HEK293T (cell line): Measurements from ENCODE around the gene PRKAR2A.

Source experiments
- BHLHE40 ChIP-seq: fragments of 450-650 bp; IDR thresholded peaks from 2 replicates; pipeline ENCODE4 v1.6.1; 2016; ENCODE audit warnings: mild to moderate bottlenecking, moderate library complexity, borderline replicate concordance
- FOXA1 ChIP-seq: fragments of 450-650 bp; IDR thresholded peaks from 2 replicates; pipeline ENCODE4 v1.6.1; 2016; ENCODE audit warnings: mild to moderate bottlenecking
- FOXM1 ChIP-seq: fragments of 450-650 bp; IDR thresholded peaks from 2 replicates; pipeline ENCODE4 v1.6.1; 2017; ENCODE audit warnings: mild to moderate bottlenecking, borderline replicate concordance
- L3MBTL2 ChIP-seq: fragments of 450-650 bp; conservative IDR thresholded peaks from 2 replicates; pipeline ENCODE4 v1.6.1; 2016; ENCODE audit warnings: mild to moderate bottlenecking
- PKNOX1 ChIP-seq: fragments of 450-650 bp; IDR thresholded peaks from 2 replicates; pipeline ENCODE4 v1.6.1; 2016
- SUZ12 ChIP-seq: fragments of 450-650 bp; IDR thresholded peaks from 2 replicates; pipeline ENCODE4 v1.6.1; 2016; ENCODE audit warnings: mild to moderate bottlenecking

GRCh38 chr3:48804930-48805329, 42.7 kb downstream of the PRKAR2A start:
- TF ChIP-seq PKNOX1, result no peak
- no peak for TF ChIP-seq BHLHE40
- no peak for TF ChIP-seq FOXM1
- no peak for TF ChIP-seq FOXA1
- no peak for TF ChIP-seq L3MBTL2
- no peak for TF ChIP-seq SUZ12
